GM18873 (cell line): ENCODE results near the gene TANC2.
"Not testable (repeated sequence)": the region's sequence is repeated elsewhere in the genome, so short reads cannot be mapped to it uniquely, and the experiment has no call there.

ENCODE experiments used
- ATAC-seq: cut with Tn5 transposase; IDR thresholded peaks from one replicate; pipeline ENCODE4 v1.9.1; 2021; ENCODE audit warnings: mild to moderate bottlenecking, moderate library complexity, moderate number of reproducible peaks; ENCODE audit not compliant: unreplicated experiment, low FRiP score

The TANC2 gene

GRCh38 chr17:62963296-62963695 lies 2.7 kb upstream of the TANC2 start:
- no peak for ATAC-seq

GRCh38 chr17:62964506-62964905 lies 1.5 kb upstream of the TANC2 start:
- no peak for ATAC-seq

GRCh38 chr17:62965174-62965685 lies 805 bp upstream of the TANC2 start:
- no peak for ATAC-seq

GRCh38 chr17:62966426-62967204 lies 580 bp downstream of the TANC2 start:
- ATAC-seq: peak; percentile 26

GRCh38 chr17:62967205-62967529 lies 1.1 kb downstream of the TANC2 start:
- no peak for ATAC-seq

- no peak for ATAC-seq
Measured at GRCh38 chr17:62968445-62968923, 2.4 kb downstream of the TANC2 start.

GRCh38 chr17:62970610-62971009 lies 4.6 kb downstream of the TANC2 start:
- ATAC-seq: no peak

GRCh38 chr17:62971853-62972252 lies 5.8 kb downstream of the TANC2 start:
- ATAC-seq: no peak

- no peak for ATAC-seq
Measured at GRCh38 chr17:62974788-62975187, 8.8 kb downstream of the TANC2 start.

GRCh38 chr17:62975206-62975605 lies 9.2 kb downstream of the TANC2 start:
- ATAC-seq: no peak

GRCh38 chr17:62976643-62977231 lies 10.7 kb downstream of the TANC2 start:
- ATAC-seq: not testable (repeated sequence)

GRCh38 chr17:62980842-62981241 lies 14.8 kb downstream of the TANC2 start:
- no peak for ATAC-seq

- no peak for ATAC-seq
Measured at GRCh38 chr17:62981933-62982332, 15.9 kb downstream of the TANC2 start.

- ATAC-seq: no peak
Measured at GRCh38 chr17:62984801-62985200, 18.8 kb downstream of the TANC2 start.

GRCh38 chr17:62986549-62986948 lies 20.5 kb downstream of the TANC2 start:
- no peak for ATAC-seq

- ATAC-seq: no peak
Measured at GRCh38 chr17:62987136-62987535, 21.1 kb downstream of the TANC2 start.

- ATAC-seq: no peak
Measured at GRCh38 chr17:62989501-62989900, 23.5 kb downstream of the TANC2 start.

- no peak for ATAC-seq
Measured at GRCh38 chr17:62994931-62995330, 28.9 kb downstream of the TANC2 start.

GRCh38 chr17:62995377-62995885 lies 29.4 kb downstream of the TANC2 start:
- ATAC-seq: no peak

- ATAC-seq: no peak
Measured at GRCh38 chr17:62996221-62996620, 30.2 kb downstream of the TANC2 start.

GRCh38 chr17:62998166-62998565 lies 32.1 kb downstream of the TANC2 start:
- ATAC-seq: no peak
